Gastroesophageal sphincter (tissue), 3 donors: ENCODE results near the gene KRTAP9-8.

Experiments
- CTCF ChIP-seq, 4 experiments: fragments of 200-600 bp in 2 of 4; fragments of 450-650 bp in 2 of 4; sonication (generic) in 1 of 4; IDR thresholded peaks; one replicate each; pipeline ENCODE4 v1.5.1; 2017 to 2019; ENCODE audit warnings: antibody characterized with exemption in 4 of 4, mild to moderate bottlenecking in 2 of 4, moderate library complexity in 2 of 4
- POLR2AphosphoS5 ChIP-seq: sonication (generic); formaldehyde crosslinking; IDR thresholded peaks from one replicate; pipeline ENCODE4 v1.6.1; 2017; ENCODE audit warnings: antibody characterized with exemption

- no peak for TF ChIP-seq CTCF (IDR thresholded peaks at IDR 0.05)
- TF ChIP-seq POLR2AphosphoS5 = no peak
Observed at GRCh38 chr17:41226051-41226450, 11.7 kb upstream of the KRTAP9-8 start.
